Neuron (in vitro differentiated cells): Measurements from ENCODE around the gene TMEM86B.

ENCODE experiments used
- H2AFZ ChIP-seq: one replicate; pipeline ENCODE4 v1.6.1; 2013; ENCODE audit warnings: low read depth, mild to moderate bottlenecking, inconsistent platforms, low read length, moderate library complexity
- H3K27me3 ChIP-seq: one replicate; pipeline ENCODE4 v1.6.1; 2013; ENCODE audit warnings: low read length; ENCODE audit not compliant: insufficient read depth
- H3K36me3 ChIP-seq: one replicate; pipeline ENCODE4 v1.6.1; 2013; ENCODE audit warnings: low read length; ENCODE audit not compliant: insufficient read depth
- H3K4me1 ChIP-seq: one replicate; pipeline ENCODE4 v1.6.1; 2013; ENCODE audit warnings: low read length; ENCODE audit not compliant: insufficient read depth
- H3K4me3 ChIP-seq: 2 replicates; pipeline ENCODE4 v1.5.1; 2013; ENCODE audit warnings: mild to moderate bottlenecking, low read length, moderate library complexity
- H3K9me3 ChIP-seq: one replicate; pipeline ENCODE4 v1.6.1; 2013; ENCODE audit warnings: low read length

The TMEM86B gene

GRCh38 chr19:55252760-55253663 is 24.4 kb upstream of the TMEM86B start:
- Histone ChIP-seq H3K36me3 (peaks cover 7% of the 10 kb centered on the region), H3K4me1 (peaks cover 28% of the 10 kb centered on the region), H3K27me3 (no peaks in the 10 kb centered on the region), H3K4me3 (no peak overlapping the region), H2AFZ (no peak overlapping the region), H3K9me3 (no peaks in the 10 kb centered on the region)

- Histone ChIP-seq H3K27me3 (no peaks in the 10 kb centered on the region), H3K4me1 (peaks cover 18% of the 10 kb centered on the region), H3K4me3 (no peak overlapping the region), H2AFZ (no peak overlapping the region), H3K9me3 (no peaks in the 10 kb centered on the region), H3K36me3 (peaks cover 9% of the 10 kb centered on the region)
Observed at GRCh38 chr19:55251341-55252081, 22.9 kb upstream of the TMEM86B start.

GRCh38 chr19:55250262-55251036 is 21.9 kb upstream of the TMEM86B start:
- peaks cover 15% of the 10 kb centered on the region for H3K4me1 ChIP-seq
- peaks cover 12% of the 10 kb centered on the region for H3K36me3 ChIP-seq
- no peaks in the 10 kb centered on the region for H3K27me3 ChIP-seq
- no peaks in the 10 kb centered on the region for H3K9me3 ChIP-seq
- H3K4me3 ChIP-seq = no peak overlapping the region
- no peak overlapping the region for H2AFZ ChIP-seq

GRCh38 chr19:55249841-55250240 is 21.3 kb upstream of the TMEM86B start:
- Histone ChIP-seq H3K36me3 (peaks cover 18% of the 10 kb centered on the region), H2AFZ (no peak overlapping the region), H3K27me3 (no peaks in the 10 kb centered on the region), H3K4me1 (peaks cover 15% of the 10 kb centered on the region), H3K9me3 (no peaks in the 10 kb centered on the region), H3K4me3 (no peak overlapping the region)

- Histone ChIP-seq H3K36me3 (peaks cover 28% of the 10 kb centered on the region), H2AFZ (no peak overlapping the region), H3K4me3 (no peak overlapping the region), H3K27me3 (no peaks in the 10 kb centered on the region), H3K4me1 (peaks cover 15% of the 10 kb centered on the region), H3K9me3 (no peaks in the 10 kb centered on the region)
Observed at GRCh38 chr19:55248704-55249103, 20.1 kb upstream of the TMEM86B start.

- Histone ChIP-seq H2AFZ (no peak overlapping the region), H3K27me3 (no peaks in the 10 kb centered on the region), H3K36me3 (peaks cover 33% of the 10 kb centered on the region), H3K9me3 (no peaks in the 10 kb centered on the region), H3K4me1 (peaks cover 14% of the 10 kb centered on the region), H3K4me3 (no peak overlapping the region)
Observed at GRCh38 chr19:55248166-55248675, 19.7 kb upstream of the TMEM86B start.

- Histone ChIP-seq H2AFZ (no peak overlapping the region), H3K4me3 (no peak overlapping the region), H3K9me3 (no peaks in the 10 kb centered on the region), H3K27me3 (no peaks in the 10 kb centered on the region), H3K4me1 (peaks cover 12% of the 10 kb centered on the region), H3K36me3 (peaks cover 35% of the 10 kb centered on the region)
Observed at GRCh38 chr19:55247621-55248099, 19.1 kb upstream of the TMEM86B start.

GRCh38 chr19:55246462-55247451 is 18.2 kb upstream of the TMEM86B start:
- Histone ChIP-seq H3K4me1 (peaks cover 12% of the 10 kb centered on the region), H2AFZ (no peak overlapping the region), H3K27me3 (no peaks in the 10 kb centered on the region), H3K36me3 (peaks cover 44% of the 10 kb centered on the region), H3K9me3 (no peaks in the 10 kb centered on the region), H3K4me3 (no peak overlapping the region)

GRCh38 chr19:55245236-55245904 is 16.8 kb upstream of the TMEM86B start:
- Histone ChIP-seq H3K36me3 (peaks cover 54% of the 10 kb centered on the region), H3K27me3 (no peaks in the 10 kb centered on the region), H3K4me3 (no peak overlapping the region), H3K4me1 (peaks cover 12% of the 10 kb centered on the region), H2AFZ (no peak overlapping the region), H3K9me3 (no peaks in the 10 kb centered on the region)

GRCh38 chr19:55244004-55244680 is 15.6 kb upstream of the TMEM86B start:
- Histone ChIP-seq H3K9me3 (no peaks in the 10 kb centered on the region), H3K27me3 (no peaks in the 10 kb centered on the region), H2AFZ (no peak overlapping the region), H3K36me3 (peaks cover 62% of the 10 kb centered on the region), H3K4me3 (no peak overlapping the region), H3K4me1 (peaks cover 12% of the 10 kb centered on the region)

GRCh38 chr19:55242517-55242916 is 14.0 kb upstream of the TMEM86B start:
- no peaks in the 10 kb centered on the region for H3K9me3 ChIP-seq
- H2AFZ ChIP-seq = no peak overlapping the region
- H3K27me3 ChIP-seq = no peaks in the 10 kb centered on the region
- no peak overlapping the region for H3K4me3 ChIP-seq
- H3K36me3 ChIP-seq = peaks cover 75% of the 10 kb centered on the region
- H3K4me1 ChIP-seq = no peaks in the 10 kb centered on the region
